Vagina (tissue), 2 donors: ENCODE results near the gene NRDE2.

Source experiments
- POLR2A ChIP-seq, 2 donors: fragments of 450-650 bp; IDR thresholded peaks; one replicate each; pipeline ENCODE4 v1.6.1; 2017; ENCODE audit warnings: antibody characterized with exemption in 2 of 2, mild to moderate bottlenecking in 2 of 2, moderate library complexity in 2 of 2
- TF ChIP-seq, protein P1 (sequence below), 3 experiments: fragments of 450-650 bp in 2 of 3; fragments of 200-600 bp in 1 of 3; sonication (generic) in 1 of 3; IDR thresholded peaks; one replicate each; pipeline ENCODE4 v1.5.1; 2017 to 2019; ENCODE audit warnings: antibody characterized with exemption in 3 of 3, mild to moderate bottlenecking in 2 of 3, moderate library complexity in 2 of 3

DNA sequence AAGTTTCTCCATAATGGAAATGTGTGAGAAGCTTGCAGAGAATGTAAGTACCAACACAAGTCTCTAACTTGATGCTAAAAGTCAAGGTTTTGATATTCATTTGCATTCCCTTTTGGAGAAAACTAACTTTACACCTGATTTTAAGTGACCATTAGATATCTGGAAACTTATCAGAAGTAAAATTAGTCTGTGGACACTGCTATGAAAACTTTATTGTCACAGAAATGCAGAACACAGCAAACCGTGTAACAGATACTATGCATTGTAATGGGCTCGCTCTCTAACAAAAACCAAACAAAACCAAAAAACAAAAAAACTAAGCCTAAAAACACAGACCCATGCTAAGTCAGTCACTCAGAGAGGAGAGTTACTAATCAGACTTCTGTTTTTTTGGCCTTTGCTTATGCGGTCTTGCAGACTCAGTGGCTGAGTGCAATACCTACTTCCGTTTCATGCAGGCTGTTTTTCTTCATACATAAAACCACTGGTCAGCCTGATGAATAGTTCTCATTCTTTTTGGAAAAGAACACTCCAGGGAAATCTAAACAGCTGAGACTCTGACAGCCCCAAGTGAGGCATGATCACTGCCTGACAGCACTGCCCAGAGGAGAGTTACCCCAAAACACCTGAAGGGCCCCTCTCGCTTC, 35.7 kb downstream of the NRDE2 start:
- TF ChIP-seq, protein P1, sequence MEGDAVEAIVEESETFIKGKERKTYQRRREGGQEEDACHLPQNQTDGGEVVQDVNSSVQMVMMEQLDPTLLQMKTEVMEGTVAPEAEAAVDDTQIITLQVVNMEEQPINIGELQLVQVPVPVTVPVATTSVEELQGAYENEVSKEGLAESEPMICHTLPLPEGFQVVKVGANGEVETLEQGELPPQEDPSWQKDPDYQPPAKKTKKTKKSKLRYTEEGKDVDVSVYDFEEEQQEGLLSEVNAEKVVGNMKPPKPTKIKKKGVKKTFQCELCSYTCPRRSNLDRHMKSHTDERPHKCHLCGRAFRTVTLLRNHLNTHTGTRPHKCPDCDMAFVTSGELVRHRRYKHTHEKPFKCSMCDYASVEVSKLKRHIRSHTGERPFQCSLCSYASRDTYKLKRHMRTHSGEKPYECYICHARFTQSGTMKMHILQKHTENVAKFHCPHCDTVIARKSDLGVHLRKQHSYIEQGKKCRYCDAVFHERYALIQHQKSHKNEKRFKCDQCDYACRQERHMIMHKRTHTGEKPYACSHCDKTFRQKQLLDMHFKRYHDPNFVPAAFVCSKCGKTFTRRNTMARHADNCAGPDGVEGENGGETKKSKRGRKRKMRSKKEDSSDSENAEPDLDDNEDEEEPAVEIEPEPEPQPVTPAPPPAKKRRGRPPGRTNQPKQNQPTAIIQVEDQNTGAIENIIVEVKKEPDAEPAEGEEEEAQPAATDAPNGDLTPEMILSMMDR (IDR thresholded peaks at IDR 0.05) = no peak
- TF ChIP-seq POLR2A (IDR thresholded peaks at IDR 0.05) = no peak
